ENCODE results near the gene OSBPL5.

Gene OSBPL5

DNA sequence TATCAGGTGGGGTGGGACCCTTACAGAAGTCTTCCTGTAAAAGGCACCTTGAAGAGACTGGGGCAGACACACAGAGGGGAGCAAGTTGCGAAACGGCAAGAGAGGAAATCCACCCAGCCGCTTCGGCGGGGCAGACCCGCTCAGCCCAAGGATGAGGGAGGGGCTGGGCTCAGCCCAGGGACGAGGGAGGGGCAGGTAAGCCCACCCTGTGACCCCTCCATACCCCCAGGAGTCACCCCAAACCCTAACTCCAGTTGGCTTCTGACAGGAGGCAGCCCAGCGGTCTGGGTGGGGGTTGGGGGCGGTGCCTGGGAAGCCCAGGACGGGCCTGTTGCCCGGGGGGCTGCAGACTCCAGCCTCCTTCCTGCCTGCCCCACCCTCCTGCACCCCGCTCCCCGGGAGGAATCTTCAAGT, 965 bp downstream of the OSBPL5 start:
- in situ Hi-C loops (cut with MboI; ENCODE audit: low sequenced_read_pairs), result no loop called here

DNA sequence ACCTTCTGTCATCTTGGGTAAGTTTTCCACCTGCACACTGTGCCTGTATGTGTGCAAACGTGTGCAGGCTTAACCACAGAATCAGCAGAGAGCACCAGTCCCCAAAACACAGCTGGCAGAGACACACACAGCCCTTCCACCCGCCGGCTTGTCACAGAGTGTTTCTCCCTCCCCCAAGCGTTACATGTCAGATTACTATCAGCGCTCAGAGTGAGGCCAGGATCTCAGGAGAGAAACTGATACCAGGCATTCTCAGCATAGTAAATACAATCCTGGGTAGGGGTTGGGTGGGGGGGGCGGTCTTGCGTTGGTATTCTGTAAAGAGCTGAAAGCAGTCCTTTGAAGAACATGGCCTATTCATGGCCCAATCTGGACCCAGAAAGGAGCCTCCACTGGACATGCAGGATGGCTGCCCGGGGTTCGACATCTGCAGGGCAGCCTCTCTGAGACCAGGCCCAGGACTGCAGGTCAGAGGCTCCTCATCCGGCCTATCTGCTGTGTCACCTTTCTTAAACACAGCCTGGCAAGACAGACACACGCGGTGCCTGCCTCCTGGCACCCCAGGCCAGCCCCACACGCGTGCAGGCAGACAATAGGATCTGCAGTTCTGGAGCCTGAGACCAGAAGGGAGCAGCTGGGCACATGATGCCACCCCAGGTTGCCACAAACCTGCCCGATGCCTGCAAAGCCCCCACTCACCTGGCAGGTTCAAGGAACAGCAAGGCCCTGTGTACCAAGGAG, 1.7 kb downstream of the OSBPL5 start:
- in situ Hi-C loops (cut with MboI; ENCODE audit: low sequenced_read_pairs), result no loop called here

DNA sequence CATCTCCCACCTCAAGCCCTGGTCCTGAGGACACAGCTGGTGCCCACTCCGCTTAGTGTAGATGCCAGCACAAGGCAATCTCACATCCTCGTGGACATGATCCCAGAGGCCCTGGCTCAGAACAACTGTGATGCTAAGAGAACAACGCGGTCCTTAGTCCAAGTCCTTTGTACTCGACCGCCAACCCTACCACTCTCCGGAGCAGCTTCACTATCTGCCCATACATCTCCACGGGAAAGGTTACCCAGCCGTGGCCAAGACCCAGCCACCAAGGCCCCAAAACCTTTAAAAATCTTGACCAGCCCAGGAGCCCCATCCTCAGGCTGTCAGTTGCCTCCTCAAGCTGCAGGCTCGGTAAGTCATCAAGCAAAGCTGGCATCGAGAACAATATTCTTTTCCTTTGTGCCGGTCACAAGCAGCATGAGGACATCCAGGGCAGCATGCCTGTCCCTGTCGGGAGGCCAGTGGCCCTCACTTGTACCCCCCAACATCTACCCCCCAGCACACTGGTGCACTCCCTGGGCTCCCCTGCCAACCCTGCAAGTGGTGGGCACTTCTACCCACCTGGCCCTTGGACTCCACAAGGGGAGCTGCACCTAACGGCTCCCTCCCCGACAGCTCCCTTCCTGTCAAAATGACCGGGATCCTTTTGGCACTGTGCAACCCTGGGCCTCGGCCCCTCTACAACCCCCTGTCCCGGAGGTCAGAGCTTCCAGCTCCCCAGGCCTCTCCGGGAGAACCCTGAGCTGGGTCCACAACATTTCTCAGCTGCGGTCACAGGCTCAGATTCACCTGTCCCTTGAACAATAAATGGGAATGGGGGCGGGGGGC, 2.5 kb downstream of the OSBPL5 start:
- in situ Hi-C loops (cut with MboI; ENCODE audit: low sequenced_read_pairs), result no loop called here

- in situ Hi-C loops (cut with MboI; ENCODE audit: low sequenced_read_pairs), result no loop called here
Measured at GRCh38 chr11:3161720-3162409, 3.2 kb downstream of the OSBPL5 start.

DNA sequence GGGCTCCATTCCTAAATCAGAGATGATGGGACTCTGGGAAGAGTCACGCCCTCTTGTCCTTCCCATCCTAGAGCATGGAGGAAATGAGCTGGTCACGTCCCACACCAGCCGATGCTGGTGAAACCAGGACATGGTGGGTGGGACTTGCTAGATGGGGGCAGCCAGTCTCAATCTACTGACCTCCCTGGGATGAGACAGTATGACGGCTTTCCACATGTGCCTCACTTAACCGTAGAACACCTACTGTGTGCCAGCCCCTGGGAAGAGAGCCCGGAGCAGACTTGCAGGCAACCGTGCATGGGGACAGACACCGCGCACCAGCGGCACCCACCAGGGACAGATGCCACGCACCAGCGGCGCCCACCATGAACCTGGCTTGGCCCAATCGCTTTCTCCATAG, 3.8 kb downstream of the OSBPL5 start:
- in situ Hi-C loops (cut with MboI; ENCODE audit: low sequenced_read_pairs), result no loop called here

DNA sequence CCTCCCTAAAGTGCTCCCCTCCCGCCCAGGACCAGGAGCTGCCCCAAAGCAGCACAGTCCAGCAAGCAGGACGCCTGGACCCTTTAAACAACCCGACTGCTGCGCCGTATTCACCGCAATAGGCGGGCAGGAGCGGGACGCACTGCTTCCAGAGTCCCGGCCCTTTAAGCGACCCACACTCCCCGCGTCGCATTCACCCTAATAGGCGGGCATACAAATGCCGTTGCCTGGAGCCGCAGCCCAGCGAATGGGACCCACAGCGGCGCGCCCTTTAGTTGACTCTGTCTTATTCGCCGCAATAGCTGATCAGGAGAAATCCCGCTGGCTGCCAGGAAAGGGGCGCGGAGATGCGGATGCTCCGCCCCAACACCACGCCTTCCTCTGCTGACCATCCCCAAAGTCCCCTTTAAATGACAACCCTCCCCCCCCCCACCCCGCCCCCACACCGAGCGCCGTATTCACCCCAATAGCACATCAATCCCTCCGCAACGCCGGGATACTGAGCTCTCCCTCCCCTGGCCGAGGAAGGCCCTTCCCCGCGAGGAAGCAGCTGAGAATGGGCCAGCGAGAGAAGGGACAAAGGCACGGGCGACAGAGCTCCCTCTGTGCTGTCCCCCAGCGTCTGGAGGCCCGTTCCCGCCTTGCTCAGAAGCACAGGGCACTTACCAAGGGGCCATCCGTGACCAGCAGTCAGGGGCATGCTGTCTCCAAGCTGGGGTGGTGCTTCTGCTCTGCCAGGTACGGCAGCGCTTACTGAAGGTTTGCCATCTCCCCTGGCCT, 4.7 kb downstream of the OSBPL5 start:
- in situ Hi-C loops (cut with MboI; ENCODE audit: low sequenced_read_pairs), result no loop called here

- in situ Hi-C loops (cut with MboI; ENCODE audit: low sequenced_read_pairs), result no loop called here
Measured at GRCh38 chr11:3159296-3160190, 5.6 kb downstream of the OSBPL5 start.

DNA sequence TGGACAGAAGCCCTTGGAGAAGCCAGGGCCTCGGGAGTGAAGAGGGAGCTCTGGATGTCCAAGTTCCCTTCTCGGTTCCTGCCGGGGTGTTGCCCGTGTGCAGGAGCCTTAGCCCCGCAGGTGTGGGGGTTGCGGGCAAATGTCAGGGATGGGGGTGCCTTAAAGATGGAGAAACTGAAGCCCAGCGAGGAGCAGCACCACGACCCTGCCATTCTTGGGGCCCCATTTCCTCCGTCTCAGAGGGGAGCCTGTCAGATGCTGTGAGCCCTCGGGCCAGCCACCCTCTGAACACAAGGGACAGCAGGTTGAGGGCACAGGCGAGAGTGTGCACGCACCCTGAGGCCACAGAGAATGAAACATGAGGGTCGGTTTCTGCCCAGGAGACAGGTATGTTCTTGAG, 6.3 kb downstream of the OSBPL5 start:
- in situ Hi-C loops (cut with MboI; ENCODE audit: low sequenced_read_pairs), result no loop called here

DNA sequence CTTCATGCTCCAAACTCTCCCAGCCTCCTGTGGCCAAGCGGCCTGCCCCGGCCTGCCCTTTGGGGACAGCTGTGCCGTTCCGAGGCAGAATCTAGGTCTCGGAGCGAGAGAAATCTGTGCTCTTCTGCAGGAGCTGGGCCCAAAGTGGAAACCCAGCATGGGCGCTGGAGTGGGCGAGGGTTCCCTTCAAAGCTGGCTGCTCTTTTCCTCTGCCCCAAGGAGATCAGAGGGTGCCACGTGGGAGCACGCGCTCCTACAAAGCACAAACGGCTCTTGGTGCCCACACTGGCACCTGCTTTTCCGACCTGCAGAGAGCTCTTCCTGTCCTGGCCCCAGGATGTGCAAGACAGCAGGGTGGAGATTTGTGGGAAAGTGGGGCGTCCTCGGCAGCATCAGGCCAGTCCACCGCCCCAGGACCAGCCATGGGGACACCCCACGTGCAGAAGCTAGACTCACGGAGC, 6.9 kb downstream of the OSBPL5 start:
- in situ Hi-C loops (cut with MboI; ENCODE audit: low sequenced_read_pairs), result no loop called here

DNA sequence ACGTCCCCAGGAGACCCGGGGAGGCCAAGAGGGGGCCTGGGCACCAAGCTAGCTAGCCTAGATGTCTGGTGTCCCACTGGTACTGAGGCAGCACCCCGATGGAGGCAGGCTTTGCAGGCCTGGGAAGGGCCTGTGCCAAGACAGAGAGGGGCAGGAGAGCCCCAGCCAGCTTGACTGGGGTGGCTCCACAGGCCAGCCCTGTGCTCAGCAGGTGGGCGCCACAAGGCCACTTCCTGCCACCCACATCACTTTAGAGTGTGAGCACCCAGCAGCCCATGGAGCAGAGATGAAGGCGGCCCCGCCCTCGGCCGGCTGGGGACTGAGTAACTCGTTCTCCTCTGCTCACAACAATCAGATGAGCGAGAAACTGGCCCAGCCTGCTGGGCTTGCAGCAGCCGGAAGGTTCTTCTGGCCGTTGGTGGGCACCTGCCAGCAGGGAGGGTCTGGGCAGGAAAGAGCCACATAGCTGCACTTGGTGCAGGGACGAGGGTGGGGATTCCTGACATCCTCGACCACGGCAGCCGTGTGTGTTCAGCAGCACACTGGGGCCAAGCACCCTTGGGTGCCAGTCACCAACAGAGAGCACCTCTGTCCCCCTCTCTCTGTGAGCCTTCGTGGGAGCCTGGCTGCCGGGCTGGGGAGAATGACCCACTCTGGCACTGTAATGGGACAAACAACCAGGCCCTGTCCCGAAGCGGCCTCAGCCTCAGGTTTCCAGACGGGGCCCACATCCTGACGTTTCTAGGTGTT, 7.6 kb downstream of the OSBPL5 start:
- in situ Hi-C loops (cut with MboI; ENCODE audit: low sequenced_read_pairs), result no loop called here

GRCh38 chr11:3156661-3157311, 8.3 kb downstream of the OSBPL5 start:
- in situ Hi-C loops (cut with MboI; ENCODE audit: low sequenced_read_pairs), result no loop called here

DNA sequence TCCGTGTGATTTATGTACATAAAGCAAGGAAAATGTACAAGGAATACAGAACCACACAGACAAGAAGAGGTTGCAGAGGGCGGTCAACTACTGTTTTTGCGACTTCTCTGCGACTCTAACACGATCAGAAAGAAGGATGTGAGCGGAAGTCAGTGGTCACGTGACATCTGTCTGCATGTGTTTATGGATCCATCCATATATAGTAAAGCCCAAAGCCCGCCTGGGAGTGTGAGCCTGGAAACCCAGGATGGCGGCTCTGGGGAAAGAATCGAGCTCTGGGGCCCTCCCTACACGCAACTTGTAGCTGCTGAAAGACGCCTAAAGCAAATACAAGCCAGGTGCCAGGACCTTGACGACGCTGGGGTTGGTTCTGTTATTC, 8.8 kb downstream of the OSBPL5 start:
- in situ Hi-C loops (cut with MboI; ENCODE audit: low sequenced_read_pairs), result no loop called here

DNA sequence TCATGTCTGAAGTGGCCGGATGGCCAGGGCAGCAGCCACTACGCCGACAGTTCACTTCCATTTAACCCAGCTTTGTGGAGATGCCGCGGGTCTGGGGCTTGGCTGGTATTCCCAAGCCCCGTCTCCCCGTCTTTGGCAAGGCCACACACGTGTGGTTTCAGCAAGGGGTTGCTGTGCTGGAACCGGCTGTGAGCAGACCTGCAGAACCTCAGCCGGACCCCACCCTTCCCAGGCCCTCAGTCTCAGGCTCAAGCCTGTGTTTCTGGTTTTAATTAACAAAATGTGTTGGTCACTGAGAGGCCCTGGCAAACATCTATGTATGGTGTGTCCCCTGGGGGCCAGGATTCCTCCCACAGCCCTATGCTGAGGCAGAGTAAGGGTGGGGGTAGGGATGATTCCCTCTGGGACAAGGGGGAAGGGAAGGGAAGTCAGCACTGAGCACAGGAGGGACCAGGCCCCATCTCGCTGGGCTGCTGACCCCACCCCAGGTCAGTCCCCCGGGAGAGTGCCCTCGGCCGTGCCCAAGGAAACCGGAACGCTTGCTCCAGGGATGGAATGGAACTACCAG, 9.3 kb downstream of the OSBPL5 start:
- in situ Hi-C loops (cut with MboI; ENCODE audit: low sequenced_read_pairs), result no loop called here

DNA sequence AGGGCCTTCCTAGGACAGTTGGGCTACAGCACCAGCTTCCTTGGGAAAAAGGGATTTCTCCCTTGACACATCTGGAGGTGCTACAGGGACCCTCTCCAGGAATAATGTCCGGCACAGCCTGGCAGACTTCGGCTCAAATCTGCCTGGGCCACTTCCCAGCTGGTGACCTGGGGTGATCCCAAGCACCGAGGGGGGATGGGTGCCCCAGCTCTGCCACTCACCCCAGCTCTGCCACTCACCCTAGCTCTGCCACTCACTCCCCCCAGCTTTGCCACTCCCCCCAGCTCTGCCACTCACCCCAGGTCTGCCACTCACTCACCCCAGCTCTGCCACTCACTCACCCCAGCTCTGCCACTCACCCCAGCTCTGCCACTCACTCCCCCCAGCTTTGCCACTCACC, 9.9 kb downstream of the OSBPL5 start:
- in situ Hi-C loops (cut with MboI; ENCODE audit: low sequenced_read_pairs), result no loop called here

GRCh38 chr11:3154001-3154599, 11.0 kb downstream of the OSBPL5 start:
- in situ Hi-C loops (cut with MboI; ENCODE audit: low sequenced_read_pairs), result no loop called here

- in situ Hi-C loops (cut with MboI; ENCODE audit: low sequenced_read_pairs), result no loop called here
Measured at GRCh38 chr11:3153291-3153861, 11.7 kb downstream of the OSBPL5 start.

DNA sequence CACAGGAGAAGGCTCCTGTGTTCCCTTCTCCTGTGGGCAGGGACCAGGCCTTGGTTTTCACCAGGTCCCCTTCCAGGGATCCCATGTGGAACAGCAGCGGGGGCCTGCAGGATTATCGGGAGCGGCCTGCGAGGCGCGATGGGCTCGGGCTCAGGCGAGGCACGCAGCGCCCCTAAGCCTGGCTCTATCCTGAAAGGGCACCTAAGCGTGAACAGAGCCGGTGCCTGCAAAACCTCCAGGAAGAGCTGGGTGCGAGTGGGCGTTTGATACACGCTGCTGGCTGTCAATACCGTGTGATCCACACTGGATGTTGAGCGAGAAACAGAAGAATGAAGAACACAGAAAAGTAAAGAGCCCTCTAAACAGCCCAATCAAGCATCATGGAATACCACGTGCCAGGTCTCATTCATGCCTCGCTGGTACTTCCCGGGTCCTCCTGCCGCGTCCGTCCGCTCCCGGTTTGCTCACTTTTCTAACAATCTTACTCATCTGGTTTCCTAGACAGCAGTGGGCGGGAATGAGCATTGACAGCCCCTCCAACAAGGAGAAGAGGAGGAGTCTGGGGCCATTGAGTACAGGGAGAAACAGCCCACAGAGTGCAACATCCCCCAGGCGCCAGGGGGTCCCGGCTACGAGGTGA, 12.5 kb downstream of the OSBPL5 start:
- in situ Hi-C loops (cut with MboI; ENCODE audit: low sequenced_read_pairs), result no loop called here
